Motor neuron (in vitro differentiated cells): Measurements from ENCODE around the gene DDX50. TPM values are rescaled to one million over a fixed set of nuclear protein-coding genes. Genes with fewer than 3 reads are reported as not detected.
"Not testable (repeated sequence)": the region's sequence is repeated elsewhere in the genome, so short reads cannot be mapped to it uniquely, and the experiment has no call there.

Experiments
- ATAC-seq, 8 experiments: fragments of 200-7000 bp; cut with Tn5 transposase; replicated peaks in 6 of 8; 2 replicates each; pipeline ENCODE4 v1.8.0; 2021; ENCODE audit warnings: mild to moderate bottlenecking in 8 of 8, moderate library complexity in 8 of 8
- H3K27ac ChIP-seq, 2 donors: fragments of 250-450 bp; sonication (Bioruptor Pico); 2 replicates each; pipeline ENCODE4 v1.9.0; 2021; ENCODE audit warnings: antibody characterized with exemption in 2 of 2, mild to moderate bottlenecking in 2 of 2, moderate library complexity in 1 of 2
- H3K4me1 ChIP-seq, 2 donors: fragments of 250-450 bp; sonication (Bioruptor Pico); replicated peaks in 1 of 2; 2 replicates each; pipeline ENCODE4 v1.6.1; 2021; ENCODE audit warnings: antibody characterized with exemption in 2 of 2, mild to moderate bottlenecking in 2 of 2, moderate library complexity in 1 of 2
- H3K4me3 ChIP-seq, 5 donors: fragments of 250-450 bp; sonication (Bioruptor Pico); 2 replicates each; pipeline ENCODE4 v1.9.0; 2021; ENCODE audit warnings: antibody characterized with exemption in 5 of 5, mild to moderate bottlenecking in 5 of 5, moderate library complexity in 4 of 5
- WGBS, 10 experiments: fragments of 450-650 bp; shearing (Covaris generic); methylation state at CpG; one replicate each; pipeline ENCODE4 v1.0.0; 2022; 5-methylcytosine and 5-hydroxymethylcytosine counted together
- in situ Hi-C, 9 experiments: fragments of 400-800 bp; cut with MboI; loops; one replicate each; pipeline ENCODE4 v1.15.0; 2021; ENCODE audit warnings: low sequenced_read_pairs in 9 of 9, low pct_unique_long_range_greater_than_20kb in 2 of 9; ENCODE audit not compliant: unreplicated experiment in 9 of 9
- total RNA-seq, 8 experiments: library from RNA; unstranded; fragments of 300-600 nt; gene quantifications; 2 replicates each; pipeline versions ENCODE4 v1.2.3 to v1.2.4, GENCODE V29; 2022

DDX50 gene
- total RNA-seq, 8 experiments from 2014 or later = 38.5 to 65.7 (median 52.9) TPM

DNA sequence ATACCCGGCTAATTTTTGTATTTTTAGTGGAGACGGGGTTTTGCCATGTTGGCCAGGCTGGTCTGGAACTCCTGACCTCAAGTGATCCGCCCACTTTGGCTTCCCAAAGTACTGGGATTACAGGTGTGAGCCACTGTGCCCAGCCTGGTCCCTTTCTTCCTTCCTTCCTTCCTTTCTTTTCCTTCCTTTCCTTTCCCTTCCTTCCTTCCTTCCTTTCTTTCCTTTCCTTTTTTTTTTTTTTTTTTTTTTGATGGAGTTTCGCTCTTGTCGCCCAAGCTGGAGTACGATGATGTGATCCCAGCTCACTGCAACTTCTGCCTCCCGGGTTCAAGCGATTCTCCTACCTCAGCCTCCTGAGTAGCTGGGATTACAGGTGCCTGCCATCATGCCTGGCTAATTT lies 28.8 kb downstream of the DDX50 start:
- not testable (repeated sequence) for H3K4me3 ChIP-seq, ATAC-seq, H3K27ac ChIP-seq, H3K4me1 ChIP-seq
- in situ Hi-C loops = loop anchor here in 1 of 9 experiments (25.0 kb wide), 1 partner anchor 168 kb away; no protein-coding TSS in a partner anchor
- WGBS, 10 experiments = 79 to 100% (median 99%) methylated on average over 1 to 8 of the region's 8 CpGs

DNA sequence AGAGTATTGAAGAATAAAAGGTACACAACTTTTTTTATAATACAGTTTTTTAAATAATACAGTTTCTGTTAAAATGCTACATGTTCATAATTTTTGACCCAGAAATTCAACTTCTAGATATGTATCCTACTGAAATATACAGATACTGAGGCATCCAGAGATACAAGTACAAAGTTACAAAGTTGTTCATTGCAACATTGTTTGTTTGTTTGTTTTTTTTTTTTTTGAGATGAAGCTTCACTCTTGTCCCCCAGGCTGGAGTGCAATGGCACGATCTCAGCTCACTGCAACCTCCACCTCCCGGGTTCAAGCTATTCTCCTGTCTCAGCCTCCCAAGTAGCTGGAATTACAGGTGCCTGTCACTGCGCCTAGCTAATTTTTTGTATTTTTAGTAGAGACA lies 31.7 kb downstream of the DDX50 start:
- WGBS, 10 experiments = 93 to 100% (median 100%) methylated on average over 1 to 3 of the region's 3 CpGs; no CpG with 5 or more reads in 7 of the 10 experiments
- H3K4me1 ChIP-seq, ATAC-seq, H3K4me3 ChIP-seq, H3K27ac ChIP-seq: not testable (repeated sequence)
- in situ Hi-C loops = loop anchor here in 1 of 9 experiments (25.0 kb wide), 1 partner anchor 171 kb away; no protein-coding TSS in a partner anchor

DNA sequence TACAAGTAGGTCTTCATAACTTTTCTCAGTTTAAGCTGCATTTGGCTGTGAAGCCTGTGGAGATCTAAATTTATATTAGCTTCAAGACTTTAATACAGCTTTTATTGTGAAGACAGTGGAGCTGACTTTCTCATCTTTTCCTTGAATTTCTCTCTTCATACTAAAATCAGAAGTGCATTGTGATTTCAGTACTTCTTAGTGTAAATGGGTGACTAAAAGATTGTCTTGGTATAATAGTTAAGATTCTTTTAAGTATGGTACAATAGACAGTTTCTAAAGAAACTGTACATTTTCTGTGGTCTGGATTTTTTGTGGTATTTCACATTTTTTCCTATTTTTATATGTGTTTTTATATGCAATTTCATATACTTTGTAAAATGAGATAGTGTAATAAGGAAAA lies 33.9 kb downstream of the DDX50 start:
- in situ Hi-C loops = loop anchor here in 1 of 9 experiments (25.0 kb wide), 1 partner anchor 173 kb away; no protein-coding TSS in a partner anchor
- no peak for ATAC-seq
- Histone ChIP-seq H3K4me3 (no peak overlapping the region), H3K4me1 (no peaks in the 10 kb centered on the region), H3K27ac (no peak overlapping the region)

DNA sequence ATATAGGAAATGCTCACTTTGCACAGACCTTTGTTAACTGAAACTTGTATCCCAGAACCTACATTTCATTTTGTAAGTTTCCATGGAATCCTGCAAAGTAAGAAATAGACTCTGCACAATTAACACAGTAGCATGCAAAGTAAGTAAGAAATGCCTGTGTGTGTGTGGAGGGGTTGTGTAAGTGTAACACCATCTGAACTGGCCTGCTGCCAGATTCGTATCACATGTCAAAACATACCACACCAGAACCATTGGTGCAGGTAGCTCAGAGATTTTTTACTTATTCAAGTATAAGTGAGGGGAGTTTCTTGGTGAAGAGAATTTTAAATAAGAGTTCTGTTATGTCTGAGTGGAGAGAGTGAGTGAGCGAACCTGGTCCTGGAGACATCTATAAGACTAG lies 37.0 kb downstream of the DDX50 start:
- H3K4me3 ChIP-seq = no peak overlapping the region
- in situ Hi-C loops = loop anchor here in 1 of 9 experiments (25.0 kb wide), 1 partner anchor 176 kb away; no protein-coding TSS in a partner anchor
- 20 to 100% (median 96%) methylated on average over 1 to 2 of the region's 2 CpGs; no CpG with 5 or more reads in 2 of the 10 experiments for WGBS, 10 experiments
- no peak overlapping the region for H3K27ac ChIP-seq
- no peaks in the 10 kb centered on the region for H3K4me1 ChIP-seq
- ATAC-seq = peak in 1 of 8 experiments; percentile 27

DNA sequence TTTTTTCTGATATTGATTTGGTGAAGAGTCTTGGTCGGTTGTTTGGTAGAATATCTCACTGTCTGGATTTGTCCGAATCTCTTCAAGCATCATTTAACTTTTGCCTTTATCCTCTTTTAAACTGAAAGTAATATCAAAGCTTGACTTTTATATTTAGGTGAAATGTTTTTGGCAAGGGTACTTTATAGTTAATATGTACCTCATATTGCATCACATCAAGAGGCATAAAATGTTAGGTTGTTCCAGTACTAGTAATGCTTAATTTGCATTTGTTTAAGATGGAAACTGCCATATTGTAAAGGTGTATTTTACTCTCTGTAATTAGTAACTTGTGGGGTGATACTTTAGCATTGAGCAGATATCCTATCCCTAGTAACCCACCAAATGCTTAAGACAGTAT lies 37.8 kb downstream of the DDX50 start:
- ATAC-seq = no peak
- in situ Hi-C loops = loop anchor here in 1 of 9 experiments (25.0 kb wide), 1 partner anchor 177 kb away; no protein-coding TSS in a partner anchor
- 67 to 100% (median 93%) methylated on average over 1 to 2 of the region's 2 CpGs for WGBS, 10 experiments

DNA sequence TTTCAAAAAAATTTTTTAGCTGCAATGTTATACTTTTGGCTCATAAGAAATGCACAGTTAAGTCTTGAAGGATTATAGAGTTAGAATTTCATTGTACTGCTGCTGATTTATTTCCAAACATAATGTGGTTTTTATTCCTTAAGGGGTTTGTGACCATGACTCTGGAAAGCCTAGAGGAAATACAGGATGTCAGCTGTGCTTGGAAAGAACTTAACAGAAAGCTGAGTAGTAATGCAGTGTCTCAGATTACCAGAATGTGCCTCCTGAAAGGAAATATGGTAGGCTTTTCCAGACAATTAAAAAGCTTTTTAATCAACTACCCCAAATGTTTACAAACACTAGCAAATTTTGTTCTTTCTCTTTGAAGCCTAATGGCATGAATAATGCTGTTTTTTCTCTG lies 39.8 kb downstream of the DDX50 start:
- not testable (repeated sequence) for H3K4me3 ChIP-seq, H3K27ac ChIP-seq, H3K4me1 ChIP-seq, ATAC-seq
- in situ Hi-C loops = loop anchor here in 1 of 9 experiments (25.0 kb wide), 1 partner anchor 179 kb away; no protein-coding TSS in a partner anchor

More for the DNA sequence above, 37.8 kb downstream of the DDX50 start:
- H3K27ac ChIP-seq = no peak overlapping the region
- H3K4me3 ChIP-seq = no peak overlapping the region
- no peaks in the 10 kb centered on the region for H3K4me1 ChIP-seq

DNA sequence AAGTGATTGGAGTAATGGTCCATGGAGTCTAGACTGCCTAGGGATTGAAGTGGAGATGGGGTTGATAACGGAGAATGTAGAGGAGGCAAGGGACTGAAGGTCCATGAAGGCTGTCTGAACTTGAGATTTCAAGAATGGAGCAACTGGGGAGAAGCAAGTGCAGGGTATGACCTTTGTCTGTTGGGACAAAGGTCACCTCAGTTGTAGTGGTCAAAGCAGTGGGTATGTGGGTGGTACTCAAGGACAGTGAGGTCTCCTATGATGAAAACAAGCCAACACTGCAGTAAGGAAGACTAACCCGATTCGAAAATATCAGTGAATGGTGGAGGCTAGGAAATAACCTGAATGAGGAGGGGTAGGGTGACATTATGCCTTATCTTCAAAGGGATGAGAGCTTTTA lies 49.5 kb downstream of the DDX50 start:
- Histone ChIP-seq H3K27ac (no peak overlapping the region), H3K4me1 (peaks cover 0 to 3% of the 10 kb centered on the region in 2 donors), H3K4me3 (no peak overlapping the region)
- 87 to 100% (median 92%) methylated on average over 1 to 3 of the region's 3 CpGs; no CpG with 5 or more reads in 5 of the 10 experiments for WGBS, 10 experiments
- in situ Hi-C loops = no loop called here
- ATAC-seq = no peak

DNA sequence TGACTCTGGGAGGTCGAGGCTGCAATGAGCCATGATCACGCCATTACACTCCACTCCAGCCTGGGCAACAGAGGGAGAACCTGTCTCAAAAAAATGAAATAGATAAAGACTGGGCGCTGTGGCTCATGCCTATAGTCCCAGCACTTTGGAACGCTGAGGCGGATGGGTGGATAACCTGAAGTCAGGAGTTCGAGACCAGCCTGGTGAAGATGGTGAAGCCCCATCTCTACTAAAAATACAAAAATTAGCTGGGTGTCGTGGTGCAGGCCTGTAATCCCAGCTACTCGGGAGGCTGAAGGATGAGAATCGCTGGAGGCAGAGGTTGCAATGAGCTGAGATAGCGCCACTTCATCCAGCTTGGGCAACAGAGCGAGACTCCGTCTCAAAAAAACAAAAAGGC lies 53.8 kb downstream of the DDX50 start:
- WGBS, 10 experiments = 79 to 100% (median 90%) methylated on average over 3 to 11 of the region's 12 CpGs; no CpG with 5 or more reads in 1 of the 10 experiments
- Histone ChIP-seq H3K4me1 (peaks cover 7 to 9% of the 10 kb centered on the region in 2 donors), H3K27ac (peak overlapping the region in 1 of 2 donors; percentile 9), H3K4me3 (peak overlapping the region; percentile 60 to 87 (median 78))
- no peak for ATAC-seq
- in situ Hi-C loops = no loop called here

DNA sequence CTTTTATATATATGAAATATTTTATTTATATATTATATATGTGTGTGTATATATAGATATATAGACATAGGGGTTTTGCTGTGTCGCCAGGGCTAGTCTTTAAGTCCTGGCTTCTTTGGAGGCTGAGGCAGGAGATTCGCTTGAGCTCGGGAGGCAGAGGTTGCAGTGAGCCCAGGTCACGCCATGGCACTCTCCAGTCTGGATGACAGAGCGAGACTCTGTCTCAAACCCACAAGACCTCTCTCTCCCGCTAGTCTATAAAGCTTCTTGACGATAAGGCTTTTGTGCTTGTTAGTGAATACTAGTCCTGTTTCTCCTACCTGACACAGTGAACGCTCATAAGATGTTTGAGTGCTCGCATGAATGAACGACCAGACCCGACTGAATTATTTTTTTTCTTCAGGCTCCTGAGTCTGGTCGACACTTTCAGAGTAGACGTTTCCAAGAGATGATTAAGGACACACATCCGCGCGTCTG lies 54.3 kb downstream of the DDX50 start:
- peak overlapping the region; percentile 60 to 87 (median 78) for H3K4me3 ChIP-seq
- 0 to 10% (median 3%) methylated on average over 3 to 11 of the region's 16 CpGs; no CpG with 5 or more reads in 4 of the 10 experiments for WGBS, 10 experiments
- in situ Hi-C loops = no loop called here
- H3K4me1 ChIP-seq = peaks cover 7 to 9% of the 10 kb centered on the region in 2 donors
- peak overlapping the region; percentile 76 to 87 for H3K27ac ChIP-seq
- ATAC-seq = peak in 3 of 8 experiments; percentile 3 to 9 (median 4)

DNA sequence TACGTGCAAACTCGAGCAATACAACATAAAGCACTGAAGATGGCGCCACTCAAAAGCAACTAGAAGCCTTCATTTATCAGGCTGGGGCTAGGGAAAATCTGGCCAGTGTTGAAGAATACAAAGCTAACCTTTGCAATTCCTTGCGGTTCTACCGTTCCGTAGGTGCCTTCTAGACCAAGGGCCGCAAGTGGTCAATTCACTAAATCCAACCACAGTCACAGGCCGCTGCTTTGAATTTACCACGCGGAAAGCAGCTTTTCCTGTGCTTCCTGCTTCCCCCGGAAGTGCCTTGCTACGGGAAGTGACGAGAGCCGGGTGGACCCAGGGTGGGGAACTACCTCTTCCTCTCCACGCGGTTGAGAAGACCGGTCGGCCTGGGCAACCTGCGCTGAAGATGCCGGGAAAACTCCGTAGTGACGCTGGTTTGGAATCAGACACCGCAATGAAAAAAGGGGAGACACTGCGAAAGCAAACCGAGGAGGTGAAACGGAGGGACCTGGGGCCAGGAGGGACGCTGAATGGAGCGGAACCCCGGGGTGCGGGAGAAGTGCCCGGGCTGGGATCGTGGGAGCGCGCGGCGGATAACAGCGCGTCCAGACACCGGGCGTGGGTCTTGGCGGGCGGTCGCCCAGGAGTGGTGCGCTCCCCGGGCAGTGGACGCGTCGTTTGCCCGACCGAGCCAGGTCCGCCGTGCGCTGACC lies 54.9 kb downstream of the DDX50 start, which contains the start of gene DDX21:
Gene DDX21, plus strand, starts transcription at position 339 of the 701 bp plus-strand sequence. Its CDS starts 56 bp downstream, at position 395.
- in situ Hi-C loops = no loop called here
- Histone ChIP-seq H3K4me3 (peak within 1 kb of the TSS; percentile 60 to 87 (median 78)), H3K4me1 (peaks cover 7 to 9% of the 10 kb centered on the region in 2 donors), H3K27ac (peak within 1 kb of the TSS; percentile 76 to 87)
- ATAC-seq = peak; percentile 79 to 96 (median 93)
- 0 to 5% (median 0%) methylated on average over 1 to 18 of the region's 53 CpGs; no CpG with 5 or more reads in 2 of the 10 experiments for WGBS, 10 experiments

DNA sequence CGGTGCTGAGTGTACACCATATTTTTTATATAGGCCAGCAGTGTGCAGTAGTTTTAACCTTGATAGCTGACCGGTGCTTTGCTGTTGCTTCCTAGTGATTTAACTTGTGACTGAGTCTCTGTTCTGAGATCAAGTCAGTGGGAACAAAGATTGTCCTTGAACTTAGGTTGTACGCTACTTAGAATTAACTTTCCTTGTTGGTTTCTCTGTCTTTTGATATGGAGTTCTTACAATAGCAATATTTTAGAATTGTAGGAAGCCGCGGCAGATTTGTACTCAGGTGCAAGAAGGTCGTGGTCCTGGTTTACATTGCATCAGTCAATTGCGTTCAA lies 56.1 kb downstream of the DDX50 start:
- in situ Hi-C loops = no loop called here

DNA sequence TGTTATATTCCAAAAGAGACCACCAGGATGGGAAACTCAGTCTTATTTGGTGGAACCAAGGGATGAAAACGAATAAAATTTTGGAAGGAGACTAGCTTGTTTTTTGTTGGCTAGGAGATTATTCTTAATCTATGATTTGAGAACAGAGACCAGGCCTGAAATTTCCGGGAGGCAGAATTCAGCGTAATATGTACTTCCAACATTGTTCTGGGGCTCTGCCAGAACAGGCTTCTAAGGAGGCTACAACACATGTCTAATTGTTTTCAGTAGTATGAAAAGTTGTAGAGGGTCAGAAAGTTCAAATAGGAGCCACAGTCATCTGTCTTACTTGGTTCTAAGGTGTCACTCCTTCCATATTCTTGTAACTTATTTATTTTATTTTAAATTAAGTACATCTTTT lies 56.5 kb downstream of the DDX50 start:
- Histone ChIP-seq H3K4me3 (peak overlapping the region; percentile 60 to 87 (median 78)), H3K27ac (no peak overlapping the region), H3K4me1 (peaks cover 7 to 9% of the 10 kb centered on the region in 2 donors)
- ATAC-seq = no peak
- 0 to 80% (median 27%) methylated on average over 1 to 3 of the region's 3 CpGs; no CpG with 5 or more reads in 2 of the 10 experiments for WGBS, 10 experiments
- in situ Hi-C loops = no loop called here

More for the DNA sequence above, 56.1 kb downstream of the DDX50 start:
- 0 to 83% (median 48%) methylated on average over 1 to 7 of the region's 7 CpGs; no CpG with 5 or more reads in 1 of the 10 experiments for WGBS, 10 experiments
- ATAC-seq = no peak
- H3K4me1 ChIP-seq = peaks cover 7 to 9% of the 10 kb centered on the region in 2 donors
- peak overlapping the region in 1 of 2 donors; percentile 76 for H3K27ac ChIP-seq
- peak overlapping the region; percentile 60 to 87 (median 78) for H3K4me3 ChIP-seq
